Amniotic epithelial cell (primary cell): ENCODE data around the gene DSG3.

Experiments
- DNase-seq: peaks from one replicate; pipeline ENCODE4 v3.0.0-alpha.2; 2010; ENCODE audit warnings: low read depth

DSG3 gene

DNA sequence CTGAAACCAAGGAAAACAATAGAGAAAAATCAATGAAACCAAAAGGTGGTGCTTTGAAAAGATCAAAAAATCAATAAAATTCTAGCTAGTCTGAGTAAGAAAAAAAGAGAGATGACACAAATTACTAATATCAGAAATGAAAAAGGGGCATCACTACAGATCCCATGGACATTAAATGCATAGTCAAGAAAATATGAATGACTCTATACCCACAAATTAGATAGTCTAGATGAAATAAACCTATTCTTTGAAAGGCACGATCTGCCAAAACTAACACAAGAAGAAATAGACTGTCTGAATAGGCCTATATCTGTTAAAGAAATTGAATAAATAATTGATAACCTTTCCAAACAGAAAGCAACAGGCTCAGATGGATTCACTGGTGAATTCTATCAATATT, 15.2 kb upstream of the DSG3 start:
- no peak for DNase-seq

DNA sequence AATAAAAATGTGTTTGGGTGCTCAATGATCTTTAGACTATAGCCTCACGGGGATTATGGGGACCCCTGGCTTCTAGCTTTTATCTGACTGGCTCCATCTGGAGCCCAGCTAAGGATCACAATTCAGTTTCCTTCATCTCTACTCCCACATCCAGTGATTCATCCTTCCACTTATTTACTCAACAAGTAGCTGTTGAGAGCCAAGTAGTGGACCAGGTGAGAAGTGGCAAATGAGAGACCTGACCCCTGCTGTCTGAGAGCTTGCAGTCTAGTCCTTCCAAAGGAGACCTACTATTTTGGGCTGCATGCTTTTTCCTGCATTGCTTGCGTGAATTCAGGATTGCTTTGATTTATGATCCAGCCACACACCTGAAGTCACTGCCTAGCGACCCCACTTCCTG, 10.7 kb upstream of the DSG3 start:
- DNase-seq: peak; percentile 35

DNA sequence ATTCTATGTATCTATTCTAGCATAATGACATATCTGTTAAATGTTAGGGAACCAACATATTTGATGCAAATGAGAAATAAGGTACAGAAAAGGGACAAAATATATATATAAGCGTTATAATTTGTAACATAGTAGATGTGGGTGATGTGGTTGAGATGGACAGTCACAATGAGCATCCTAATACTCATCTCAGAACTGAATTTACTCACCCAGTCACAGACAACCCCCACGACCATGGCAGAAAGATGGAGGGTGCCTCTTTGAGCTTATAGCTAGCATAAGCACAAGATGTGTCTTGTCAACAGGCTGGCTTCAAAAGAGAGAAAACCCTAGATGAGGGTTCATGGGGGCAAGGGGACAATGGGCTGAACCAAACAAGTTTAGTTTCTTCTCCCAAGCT, 9.1 kb upstream of the DSG3 start:
- no peak for DNase-seq

DNA sequence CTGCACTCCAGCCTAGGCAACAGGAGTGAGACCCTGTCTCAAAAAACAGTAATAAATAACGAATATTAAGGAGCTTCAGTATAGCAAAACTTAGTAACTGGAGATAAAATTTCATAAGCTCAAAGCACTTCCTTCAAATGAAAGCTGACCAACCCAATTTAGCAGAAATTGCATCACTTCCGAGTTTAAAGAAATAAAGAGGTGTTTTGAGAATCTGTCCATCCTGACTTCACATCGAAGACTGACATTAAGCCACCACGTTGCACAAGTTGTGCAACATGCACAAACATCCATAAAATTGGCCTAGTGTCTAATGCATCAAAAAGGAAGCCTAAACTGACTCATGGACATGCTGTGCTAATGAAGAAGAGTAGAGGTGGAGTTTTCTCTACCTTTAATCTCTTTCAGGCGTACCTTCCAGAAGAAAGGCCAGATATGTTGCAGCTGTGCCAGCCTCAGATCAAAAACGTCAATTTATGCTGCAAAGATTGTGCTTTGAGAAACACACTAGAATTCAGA, 7.7 kb upstream of the DSG3 start:
- no peak for DNase-seq

DNA sequence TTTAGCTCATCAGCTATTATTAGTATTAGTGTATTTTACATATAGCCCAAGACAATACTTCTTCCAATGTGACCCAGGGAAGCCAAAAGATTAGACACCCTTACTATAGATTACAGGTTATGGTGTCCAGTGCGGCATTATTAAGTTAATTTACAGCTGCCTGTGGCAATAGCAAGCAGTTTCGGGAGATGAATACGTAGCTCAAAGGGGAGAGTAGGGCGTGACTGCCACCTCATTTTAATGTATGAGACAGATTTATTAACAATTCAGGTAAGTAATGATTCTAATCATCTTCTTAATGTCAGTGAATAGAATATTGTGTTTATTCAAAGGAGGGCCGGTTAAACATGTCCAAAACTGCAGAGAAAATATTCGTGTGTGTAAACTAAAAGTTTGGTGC, 6.8 kb upstream of the DSG3 start:
- DNase-seq: no peak

DNA sequence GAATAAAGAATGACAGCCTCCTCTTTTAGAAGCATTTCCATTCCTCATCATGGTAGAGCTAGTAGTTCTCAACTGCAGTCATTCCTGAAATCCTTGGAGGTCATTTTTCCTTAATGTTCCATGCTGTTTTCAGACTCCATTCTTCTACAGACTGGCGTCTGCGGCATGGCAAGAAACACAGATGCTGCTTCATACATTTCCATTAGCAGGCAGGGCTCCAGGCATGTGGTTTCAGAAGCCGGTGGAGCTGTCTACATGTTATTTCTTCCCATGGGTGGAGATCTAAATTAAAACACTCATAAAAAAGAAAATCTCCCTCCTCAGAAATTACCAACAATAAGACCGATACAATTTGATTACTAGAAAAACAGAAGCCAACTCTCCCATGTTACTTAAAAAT, 6.0 kb upstream of the DSG3 start:
- no peak for DNase-seq

DNA sequence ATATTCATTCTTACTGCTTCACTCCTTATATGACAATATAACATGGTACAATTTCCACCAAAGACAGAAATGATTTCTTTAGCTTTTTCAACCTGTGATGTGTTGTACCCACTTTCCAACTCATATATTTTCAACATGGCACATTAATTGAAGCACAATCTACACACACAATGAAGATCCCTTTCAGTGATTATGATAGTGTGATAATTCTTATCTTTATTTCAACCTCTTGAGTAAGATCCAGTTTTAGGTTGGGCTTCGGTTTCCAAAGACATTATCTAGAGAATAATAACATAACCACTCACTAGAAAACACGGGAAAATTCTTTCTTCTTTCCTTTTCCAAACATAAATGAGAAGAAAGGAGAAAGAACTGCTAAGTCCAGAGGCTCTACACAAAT, 3.4 kb upstream of the DSG3 start:
- no peak for DNase-seq

DNA sequence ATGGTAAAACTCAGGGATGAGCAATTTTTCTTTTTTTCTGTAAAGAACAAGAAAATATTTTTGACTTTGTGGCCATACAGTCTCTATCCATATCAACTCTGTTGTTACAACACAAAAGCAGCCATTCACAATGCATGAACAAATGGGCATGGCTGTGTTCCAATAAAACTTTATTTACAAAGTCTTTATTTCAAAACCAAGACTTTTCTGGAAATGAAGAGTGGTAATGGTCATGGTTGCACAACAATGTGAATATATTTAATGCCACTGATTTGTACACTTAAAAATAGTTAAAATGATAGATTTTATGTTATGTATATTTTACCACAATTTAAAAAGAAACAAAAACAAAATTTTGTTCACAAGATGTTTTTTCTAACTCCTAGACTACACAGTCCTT, 1.6 kb upstream of the DSG3 start:
- DNase-seq: no peak

DNA sequence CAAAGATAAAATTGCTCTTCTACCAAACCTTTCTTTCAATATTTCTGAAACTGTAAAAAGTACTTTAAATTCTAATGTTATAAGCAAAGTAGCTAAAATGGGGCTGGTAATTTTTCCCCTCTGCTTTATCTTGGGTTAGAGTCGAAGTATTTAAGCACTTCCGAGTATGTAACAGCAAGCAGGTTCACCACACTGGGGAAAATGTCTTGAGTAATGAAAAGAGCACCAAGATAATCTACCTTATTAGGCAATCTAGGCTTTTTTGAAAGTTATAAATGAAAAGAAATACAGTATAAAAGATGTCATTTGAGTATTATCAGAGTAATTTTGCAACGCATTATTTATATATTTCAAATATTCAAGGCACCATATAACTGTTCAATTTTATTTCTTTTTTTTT, 687 bp upstream of the DSG3 start:
- DNase-seq: peak; percentile 79

DNA sequence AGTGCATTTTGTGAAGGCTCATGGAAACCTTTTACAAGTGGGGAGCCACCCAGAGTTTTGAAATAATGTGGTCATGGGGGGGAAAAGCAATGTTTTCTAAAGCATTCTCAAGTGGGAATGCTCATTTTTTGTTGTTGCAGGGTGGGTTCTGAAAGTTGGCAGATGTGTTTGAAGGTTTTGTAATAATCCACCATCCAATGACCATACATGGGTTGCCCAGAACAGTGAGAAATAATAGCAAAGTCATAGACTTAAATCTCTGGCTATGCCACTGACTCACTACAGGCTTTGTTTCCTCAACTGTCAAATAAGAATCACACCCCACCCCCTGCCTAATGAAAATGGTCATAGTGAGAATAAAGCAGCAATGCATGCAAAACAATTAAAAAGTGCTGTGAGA, 2.9 kb downstream of the DSG3 start:
- peak; percentile 61 for DNase-seq

DNA sequence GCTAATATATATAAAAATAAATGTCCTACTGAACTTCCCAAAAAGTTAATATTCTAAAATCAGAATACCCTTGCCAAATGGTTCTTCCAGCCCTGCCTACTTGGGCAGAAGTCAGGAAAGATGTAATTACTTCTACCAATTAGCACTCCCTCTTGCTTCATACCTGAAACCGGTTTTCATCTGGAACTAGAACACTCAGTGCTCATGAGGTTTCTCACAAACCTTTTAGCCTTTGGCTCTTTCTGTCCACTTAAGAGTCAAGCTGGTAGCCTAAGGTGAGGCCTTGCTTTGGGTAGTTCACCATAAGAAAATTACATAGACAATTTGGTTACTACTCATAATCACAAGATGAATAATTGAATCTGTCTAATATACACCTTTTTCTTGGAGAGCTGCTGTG, 4.1 kb downstream of the DSG3 start:
- no peak for DNase-seq

DNA sequence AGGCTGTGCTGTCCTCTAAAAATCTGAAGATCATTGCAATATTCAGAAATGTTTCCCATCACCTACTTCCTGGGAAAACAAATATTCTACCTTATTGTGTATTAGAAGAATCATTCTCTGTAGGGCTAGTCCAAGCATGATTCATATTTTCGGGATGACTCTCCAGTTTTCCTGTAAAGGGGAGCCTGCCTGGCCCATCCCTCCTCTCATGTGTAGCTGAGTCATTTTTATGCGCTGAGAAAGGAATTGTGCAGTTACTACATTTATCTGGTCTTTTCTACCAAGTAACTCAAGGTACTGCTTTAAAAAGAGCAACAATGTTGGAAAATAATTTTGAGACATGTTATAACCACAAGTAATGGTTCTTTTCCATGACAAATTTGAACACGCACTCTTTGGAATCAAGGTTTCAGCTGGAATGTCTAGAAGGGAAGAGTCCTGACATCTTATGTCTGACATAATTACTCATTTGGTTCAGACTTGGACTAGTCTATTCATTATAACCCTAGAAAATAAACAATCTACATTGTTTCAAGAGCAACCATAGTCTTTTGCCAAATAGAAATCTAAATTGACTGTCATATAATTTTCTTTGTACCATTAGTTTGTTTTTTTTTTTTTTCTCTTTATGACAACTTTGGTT, 6.6 kb downstream of the DSG3 start:
- peak; percentile 95 for DNase-seq

DNA sequence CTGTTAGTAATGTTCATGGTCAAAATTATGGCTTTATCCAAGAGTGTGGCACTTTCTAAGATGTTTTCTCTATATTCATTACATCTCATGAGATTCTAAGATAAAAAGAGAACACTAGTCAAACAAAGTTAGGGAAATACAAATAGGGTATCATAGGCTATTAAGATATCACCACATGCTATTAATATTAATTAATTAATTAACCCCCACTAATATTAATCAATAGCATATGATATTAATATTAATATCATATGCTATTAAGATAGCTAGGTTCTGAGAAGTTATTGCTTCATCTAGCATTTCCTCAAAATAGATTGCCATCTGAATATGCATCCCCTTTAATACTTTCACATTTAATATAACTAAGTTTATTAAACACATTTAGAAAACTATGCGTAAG, 22.1 kb downstream of the DSG3 start:
- DNase-seq: no peak

DNA sequence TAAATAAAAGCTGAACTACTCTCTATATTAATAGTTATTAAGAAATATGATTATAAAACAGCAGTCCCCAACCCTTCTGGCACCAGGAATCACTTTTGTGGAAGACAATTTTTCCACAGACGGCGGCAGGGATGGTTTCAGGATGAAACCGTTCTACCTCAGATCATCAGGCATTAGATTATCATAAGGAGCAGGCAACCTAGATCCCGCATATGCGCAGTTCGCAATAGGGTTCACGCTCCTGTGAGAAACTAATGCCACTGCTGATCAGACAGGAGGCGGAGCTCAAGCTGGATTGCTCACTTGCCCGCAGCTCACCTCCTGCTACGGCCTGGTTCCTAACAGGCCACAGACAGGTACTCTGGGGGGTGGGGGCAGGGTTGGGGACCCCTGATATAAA, 31.1 kb downstream of the DSG3 start:
- DNase-seq: no peak

DNA sequence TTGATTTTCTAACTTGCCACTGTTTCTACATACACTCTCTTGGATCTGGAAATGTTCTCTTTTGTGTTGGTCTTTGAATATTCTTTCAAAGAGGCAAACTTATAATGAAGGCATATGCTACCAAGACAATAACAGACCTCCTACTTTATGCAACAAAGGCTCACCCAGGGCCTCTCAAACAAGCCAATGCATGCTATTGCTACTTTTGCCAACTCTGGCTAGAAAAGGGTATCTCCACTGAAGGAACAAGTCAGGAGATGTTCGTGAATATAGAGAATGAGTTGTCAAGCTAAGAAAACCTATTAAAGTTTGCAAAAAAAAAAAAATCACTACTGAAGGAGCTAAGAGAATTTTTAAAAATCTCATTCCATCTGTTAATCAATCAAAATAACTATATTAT, 34.5 kb downstream of the DSG3 start:
- no peak for DNase-seq

DNA sequence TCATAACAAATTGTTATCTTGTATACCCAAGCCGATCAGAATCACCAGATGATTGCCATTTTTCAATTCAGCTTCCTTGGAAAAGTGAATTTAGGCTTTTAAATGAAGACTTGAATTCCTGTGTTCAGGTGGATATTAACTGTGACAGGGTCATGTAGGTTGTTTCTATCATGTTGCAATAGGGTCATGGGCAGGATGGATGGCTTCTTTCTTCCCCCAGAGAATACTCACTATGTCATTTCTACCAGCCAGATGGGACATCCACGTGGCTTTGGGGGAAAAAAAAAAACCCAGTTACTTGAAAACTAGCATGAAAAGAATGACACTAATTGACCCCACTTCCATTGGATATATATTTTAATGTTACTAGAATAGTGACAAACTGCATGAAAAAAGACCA, 35.9 kb downstream of the DSG3 start:
- no peak for DNase-seq

DNA sequence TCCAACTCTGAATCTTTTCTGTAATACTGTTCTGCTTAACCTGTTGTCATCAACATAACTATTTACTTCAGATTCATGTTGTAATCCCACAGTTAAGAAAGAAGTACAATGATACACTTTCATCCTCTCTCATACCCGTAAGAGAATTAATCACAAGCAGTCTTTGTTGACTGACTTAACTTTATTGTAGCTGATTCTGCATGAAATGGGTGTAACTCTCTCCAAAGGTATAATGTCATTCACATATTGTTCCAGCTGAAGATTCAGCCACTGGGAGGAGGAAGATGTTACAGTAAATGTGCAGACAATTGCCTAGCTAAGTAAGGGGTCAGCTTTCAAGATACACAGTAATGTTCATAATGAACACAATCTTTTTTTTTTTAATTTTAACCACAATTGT, 36.9 kb downstream of the DSG3 start:
- DNase-seq: peak; percentile 30

DNA sequence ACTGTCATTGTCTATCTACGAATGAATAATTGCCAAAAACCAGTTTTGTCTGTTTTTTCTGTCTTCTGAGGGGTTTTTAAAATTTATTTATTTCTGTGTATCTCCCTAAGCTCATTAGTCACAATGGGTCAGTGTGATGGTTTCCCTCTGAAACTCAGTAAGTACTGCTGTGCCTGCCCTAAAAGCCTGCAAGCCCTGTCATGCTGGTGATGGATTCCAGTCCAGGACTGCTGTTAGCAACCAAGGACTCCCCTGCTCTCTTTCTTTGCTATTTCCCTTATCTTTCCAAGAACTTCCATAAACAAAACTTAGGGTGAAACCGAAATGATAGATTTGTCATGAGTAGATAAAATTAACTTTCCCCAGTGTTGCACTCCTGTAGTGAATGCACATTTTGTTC, 38.6 kb downstream of the DSG3 start:
- DNase-seq: peak; percentile 99

DNA sequence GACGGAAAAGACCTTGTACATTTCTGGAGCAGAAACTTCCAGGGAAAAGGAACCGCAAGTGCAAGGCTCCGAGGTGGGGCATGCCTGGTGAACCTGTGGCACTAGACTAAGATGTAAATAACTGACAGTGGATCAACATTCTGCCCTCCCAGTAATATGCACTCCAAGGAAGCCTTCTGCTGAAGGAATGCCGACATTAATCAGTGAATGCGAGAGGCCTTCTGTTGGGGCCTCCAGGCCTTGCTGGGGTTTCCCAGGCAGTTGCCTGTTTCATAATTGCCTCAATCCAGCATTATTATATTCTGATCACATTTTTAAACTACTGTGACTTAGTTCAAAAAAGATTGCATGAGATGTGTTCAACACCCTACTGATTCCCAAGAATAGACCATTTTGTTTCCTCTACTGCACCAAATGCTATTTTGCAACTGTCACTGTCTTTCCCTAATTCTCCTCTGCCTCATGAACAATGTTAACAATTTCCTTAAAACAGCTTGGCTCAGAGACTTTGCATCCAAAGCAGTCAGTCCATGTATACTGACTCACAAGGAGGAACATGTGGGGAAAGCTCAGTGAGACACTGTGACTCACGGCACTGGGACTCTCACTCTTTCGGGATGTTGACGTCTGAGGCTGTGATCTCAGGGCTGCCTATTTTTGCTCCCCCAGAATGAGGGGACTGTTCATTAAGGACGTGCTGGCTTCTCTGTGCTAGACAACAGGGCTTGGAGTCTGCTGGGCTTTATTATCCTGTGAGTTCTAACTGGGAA, 39.9 kb downstream of the DSG3 start:
- DNase-seq: peak; percentile 94

DNA sequence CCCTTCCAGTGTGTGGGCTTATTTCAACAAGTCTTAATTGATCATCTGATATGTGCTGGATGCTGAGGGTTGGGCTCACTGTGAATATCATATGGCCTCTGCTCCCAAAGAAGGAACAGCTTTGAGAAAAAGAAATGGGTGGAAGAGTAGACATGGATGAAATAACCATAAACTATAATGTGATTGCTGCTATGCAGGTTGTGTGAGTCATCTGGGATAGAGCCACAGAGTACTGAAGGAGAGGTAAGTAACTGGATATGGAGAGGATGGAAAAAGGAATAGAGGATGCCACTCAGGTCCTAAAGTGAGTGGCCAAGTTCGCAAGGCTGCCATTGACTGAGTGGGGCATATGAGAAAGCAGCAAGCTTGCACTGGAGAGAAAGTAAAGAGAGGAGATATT, 41.8 kb downstream of the DSG3 start:
- peak; percentile 32 for DNase-seq

DNA sequence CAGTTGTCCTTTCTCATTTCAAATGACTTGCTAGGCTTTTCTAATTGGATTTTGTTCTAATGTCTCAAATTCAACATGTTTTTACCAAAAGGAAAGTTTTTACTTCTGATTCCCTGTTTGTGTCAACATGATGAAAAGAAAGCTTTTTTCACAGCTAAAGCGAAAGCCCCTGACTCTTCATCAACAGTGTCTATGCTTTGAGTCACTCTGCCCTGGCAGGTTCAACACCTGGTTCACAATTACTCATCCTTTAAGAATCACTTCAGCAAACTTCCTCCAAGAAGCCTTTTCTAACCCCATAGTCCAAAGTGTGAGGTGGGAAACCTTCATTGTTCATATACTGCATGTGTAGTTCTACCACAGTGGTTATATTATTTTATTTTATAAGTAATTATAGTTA, 42.8 kb downstream of the DSG3 start:
- DNase-seq: peak; percentile 8

DNA sequence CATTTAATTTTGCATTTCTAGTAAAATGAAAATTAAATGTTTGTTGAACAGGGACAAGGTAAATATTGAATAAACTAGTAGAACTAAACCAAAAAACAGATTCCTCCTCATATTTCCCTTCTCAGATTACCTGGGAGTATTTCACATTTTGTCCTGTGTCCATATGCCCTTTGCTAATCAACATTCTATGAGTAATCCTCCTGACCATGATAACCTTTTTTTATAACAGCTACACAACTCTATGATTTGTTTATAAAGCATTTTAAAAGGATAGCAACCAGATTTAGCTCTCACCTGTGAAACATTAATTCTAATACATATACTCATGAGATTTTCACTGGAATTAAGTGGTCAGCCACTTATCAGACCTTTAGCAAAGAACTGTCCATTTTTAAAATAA, 43.3 kb downstream of the DSG3 start:
- peak; percentile 17 for DNase-seq

DNA sequence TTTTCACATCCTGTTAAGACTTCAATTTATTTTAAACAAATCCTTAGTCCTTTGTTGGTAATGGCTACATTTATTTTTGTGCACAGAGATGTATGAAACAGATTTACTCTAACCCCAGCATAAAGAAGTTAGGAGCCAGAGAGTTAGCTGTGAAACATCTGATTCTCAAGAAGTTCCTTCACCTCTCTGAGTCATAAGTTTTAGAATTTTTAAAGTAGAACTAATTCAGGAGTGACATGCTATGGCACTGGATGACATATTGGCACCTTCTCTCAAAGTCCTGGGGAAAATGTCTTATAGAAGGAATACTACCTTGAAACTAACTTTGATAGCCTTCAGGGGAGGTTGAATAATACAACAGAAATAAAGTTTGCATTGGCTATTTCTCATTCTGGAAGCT, 44.0 kb downstream of the DSG3 start:
- DNase-seq: no peak

DNA sequence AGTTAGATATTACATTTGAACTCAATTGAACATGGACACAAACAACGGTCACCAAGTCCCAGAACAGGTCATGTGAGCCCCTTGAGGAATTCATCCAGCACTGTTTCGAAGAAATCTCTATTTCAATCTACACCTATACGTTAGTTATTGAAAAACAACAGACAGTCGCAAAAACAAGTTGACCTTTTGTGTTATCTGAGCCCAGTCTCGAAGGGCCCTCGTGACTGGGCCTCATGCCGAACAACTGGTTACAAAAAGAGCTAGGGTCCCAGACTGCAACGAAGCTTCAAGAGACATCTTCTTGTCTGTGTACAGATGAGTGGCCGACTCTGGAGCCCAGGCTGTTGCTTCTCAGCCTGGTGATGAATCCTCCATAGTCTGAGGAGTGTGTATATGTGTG, 45.1 kb downstream of the DSG3 start:
- DNase-seq: no peak
